ENCODE results near the gene TPD52L2. TPM values are rescaled to one million over a fixed set of nuclear protein-coding genes. Genes with fewer than 3 reads are reported as not detected.

The TPD52L2 gene
- total and polyA plus RNA-seq, 2 donors (not counting 1 experiment from before 2014, with no cell fraction given), result 39.9 to 41.3 TPM

DNA sequence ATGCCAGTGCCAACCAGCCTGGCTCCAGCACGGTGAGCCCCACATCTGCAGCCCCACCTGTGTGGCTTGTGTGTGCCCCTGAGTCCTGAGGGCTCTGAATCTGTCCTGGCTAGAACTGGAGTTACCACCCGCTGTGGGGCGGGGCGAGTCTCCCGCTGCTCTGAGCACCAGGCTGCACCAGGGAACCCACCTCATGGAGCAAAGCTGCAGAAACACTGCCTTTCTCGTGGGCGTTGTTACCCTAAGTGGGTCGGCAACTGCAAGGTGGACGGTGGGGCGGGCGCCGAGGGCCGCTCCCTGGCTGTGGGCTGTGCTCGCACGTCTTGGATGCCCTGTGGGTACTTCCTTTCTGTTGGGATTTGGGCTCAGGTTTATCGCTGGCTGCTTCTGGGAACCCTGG, 21.3 kb upstream of the TPD52L2 start:
- ATAC-seq (ENCODE audit: low read depth), result no peak
- no peak for DNase-seq
- H3K27ac Mint-ChIP-seq, result no peak overlapping the region
- TF ChIP-seq, protein P1, sequence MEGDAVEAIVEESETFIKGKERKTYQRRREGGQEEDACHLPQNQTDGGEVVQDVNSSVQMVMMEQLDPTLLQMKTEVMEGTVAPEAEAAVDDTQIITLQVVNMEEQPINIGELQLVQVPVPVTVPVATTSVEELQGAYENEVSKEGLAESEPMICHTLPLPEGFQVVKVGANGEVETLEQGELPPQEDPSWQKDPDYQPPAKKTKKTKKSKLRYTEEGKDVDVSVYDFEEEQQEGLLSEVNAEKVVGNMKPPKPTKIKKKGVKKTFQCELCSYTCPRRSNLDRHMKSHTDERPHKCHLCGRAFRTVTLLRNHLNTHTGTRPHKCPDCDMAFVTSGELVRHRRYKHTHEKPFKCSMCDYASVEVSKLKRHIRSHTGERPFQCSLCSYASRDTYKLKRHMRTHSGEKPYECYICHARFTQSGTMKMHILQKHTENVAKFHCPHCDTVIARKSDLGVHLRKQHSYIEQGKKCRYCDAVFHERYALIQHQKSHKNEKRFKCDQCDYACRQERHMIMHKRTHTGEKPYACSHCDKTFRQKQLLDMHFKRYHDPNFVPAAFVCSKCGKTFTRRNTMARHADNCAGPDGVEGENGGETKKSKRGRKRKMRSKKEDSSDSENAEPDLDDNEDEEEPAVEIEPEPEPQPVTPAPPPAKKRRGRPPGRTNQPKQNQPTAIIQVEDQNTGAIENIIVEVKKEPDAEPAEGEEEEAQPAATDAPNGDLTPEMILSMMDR (IDR thresholded peaks at IDR 0.05), result no peak
- TF ChIP-seq EZH2 (IDR thresholded peaks at IDR 0.05; ENCODE audit: borderline replicate concordance, insufficient read depth, low read depth, low read length, poor library complexity, severe bottlenecking), result no peak
- H4K20me1 ChIP-seq (ENCODE audit: control insufficient read depth, insufficient read depth, low read length, poor library complexity, severe bottlenecking), result no peaks in the 10 kb centered on the region
- H2AFZ ChIP-seq (ENCODE audit: insufficient read depth, low read depth, low read length, poor library complexity, severe bottlenecking), result no peak overlapping the region
- H3K27me3 ChIP-seq (replicated peaks in 1 of 4; ENCODE audit: control extremely low read depth in 1 of 4, control insufficient read depth in 3 of 4, insufficient read depth in 4 of 4, low read length in 3 of 4), result peaks cover 0 to 60% (median 18%) of the 10 kb centered on the region in 4 experiments
- no peak overlapping the region for H3K4me3 ChIP-seq (ENCODE audit: control extremely low read depth in 1 of 5, extremely low read depth in 1 of 5, insufficient read depth in 1 of 5, low read depth in 2 of 5, low read length in 4 of 5)
- H3K4me1 Mint-ChIP-seq, result peaks cover 22% of the 10 kb centered on the region
- no peaks in the 10 kb centered on the region for H3K9me3 ChIP-seq (ENCODE audit: control extremely low read depth in 1 of 3, control insufficient read depth in 2 of 3, insufficient read depth in 1 of 3, low read length in 2 of 3)
- intact Hi-C loops (cut with micrococcal nuclease), result no loop called here
- no peak overlapping the region for H3K9ac ChIP-seq (ENCODE audit: low read length)
- ChIA-PET CTCF (no interaction called here), POLR2A (no interaction called here)
- H3K27ac ChIP-seq (ENCODE audit: low read length in 2 of 2), result no peak overlapping the region
- H3K4me1 ChIP-seq (ENCODE audit: control insufficient read depth in 2 of 2, insufficient read depth in 2 of 2, low read length in 2 of 2), result peaks cover 36 to 53% of the 10 kb centered on the region in 2 donors
- H3K79me2 ChIP-seq (ENCODE audit: control insufficient read depth, insufficient read depth, low read length), result no peaks in the 10 kb centered on the region
- H3K27me3 Mint-ChIP-seq, result peaks cover 26% of the 10 kb centered on the region
- no peak overlapping the region for H3K4me2 ChIP-seq (replicated peaks; ENCODE audit: low read depth, low read length, poor library complexity, severe bottlenecking)
- H3K36me3 ChIP-seq (replicated peaks in 1 of 2; ENCODE audit: control extremely low read depth in 1 of 2, control insufficient read depth in 1 of 2, extremely low read depth in 1 of 2, insufficient read depth in 2 of 2, low read length in 1 of 2), result no peaks in the 10 kb centered on the region
- WGBS (ENCODE audit: insufficient coverage), result 16% methylated on average over 16 of the region's 16 CpGs
- H3K4me3 Mint-ChIP-seq, result no peak overlapping the region
- H3K9me3 Mint-ChIP-seq (ENCODE audit: insufficient read depth), result no peaks in the 10 kb centered on the region

DNA sequence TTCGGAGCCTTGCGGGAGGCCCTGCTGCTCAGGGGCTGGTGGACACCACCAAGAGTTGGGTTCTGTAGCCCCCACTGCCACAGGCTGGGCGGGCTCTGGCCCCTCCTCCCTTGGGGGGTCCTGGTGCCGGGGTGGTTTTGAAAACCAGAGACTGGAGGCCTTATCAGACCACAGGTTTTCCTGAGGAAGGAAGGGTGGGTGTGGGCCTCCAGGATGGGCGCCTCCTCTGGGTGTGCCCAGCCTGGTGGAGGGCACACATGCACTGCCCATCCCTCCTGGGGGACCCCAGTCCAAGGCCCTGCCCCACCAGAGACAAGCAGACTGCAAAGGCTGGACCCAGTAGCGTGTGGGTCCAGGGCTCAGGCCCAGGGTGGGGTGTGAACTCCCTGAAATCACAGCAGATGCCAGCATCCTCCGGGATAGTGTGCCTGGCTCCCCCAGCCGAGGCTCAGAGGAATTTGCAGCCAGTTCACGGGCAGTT, 20.5 kb upstream of the TPD52L2 start:
- WGBS (ENCODE audit: insufficient coverage), result 14% methylated on average over 8 of the region's 9 CpGs
- Mint-ChIP-seq H3K27me3 (peaks cover 26% of the 10 kb centered on the region), H3K9me3 (ENCODE audit: insufficient read depth) (no peaks in the 10 kb centered on the region), H3K4me3 (no peak overlapping the region), H3K4me1 (peaks cover 22% of the 10 kb centered on the region), H3K27ac (no peak overlapping the region)
- Histone ChIP-seq H3K79me2 (ENCODE audit: control insufficient read depth, insufficient read depth, low read length) (no peaks in the 10 kb centered on the region), H4K20me1 (ENCODE audit: control insufficient read depth, insufficient read depth, low read length, poor library complexity, severe bottlenecking) (no peaks in the 10 kb centered on the region), H3K9me3 (ENCODE audit: control extremely low read depth in 1 of 3, control insufficient read depth in 2 of 3, insufficient read depth in 1 of 3, low read length in 2 of 3) (no peaks in the 10 kb centered on the region), H2AFZ (ENCODE audit: insufficient read depth, low read depth, low read length, poor library complexity, severe bottlenecking) (no peak overlapping the region), H3K36me3 (replicated peaks in 1 of 2; ENCODE audit: control extremely low read depth in 1 of 2, control insufficient read depth in 1 of 2, extremely low read depth in 1 of 2, insufficient read depth in 2 of 2, low read length in 1 of 2) (no peaks in the 10 kb centered on the region), H3K27me3 (replicated peaks in 1 of 4; ENCODE audit: control extremely low read depth in 1 of 4, control insufficient read depth in 3 of 4, insufficient read depth in 4 of 4, low read length in 3 of 4) (peaks cover 0 to 60% (median 20%) of the 10 kb centered on the region in 4 experiments), H3K4me3 (ENCODE audit: control extremely low read depth in 1 of 5, extremely low read depth in 1 of 5, insufficient read depth in 1 of 5, low read depth in 2 of 5, low read length in 4 of 5) (no peak overlapping the region), H3K9ac (ENCODE audit: low read length) (no peak overlapping the region), H3K27ac (ENCODE audit: low read length in 2 of 2) (no peak overlapping the region), H3K4me2 (replicated peaks; ENCODE audit: low read depth, low read length, poor library complexity, severe bottlenecking) (no peak overlapping the region), H3K4me1 (ENCODE audit: control insufficient read depth in 2 of 2, insufficient read depth in 2 of 2, low read length in 2 of 2) (peaks cover 36 to 53% of the 10 kb centered on the region in 2 donors)
- ChIA-PET CTCF (no interaction called here), POLR2A (no interaction called here)
- TF ChIP-seq EZH2 (IDR thresholded peaks at IDR 0.05; ENCODE audit: borderline replicate concordance, insufficient read depth, low read depth, low read length, poor library complexity, severe bottlenecking), result no peak
- TF ChIP-seq, protein P1 (IDR thresholded peaks at IDR 0.05), result no peak
- no peak for DNase-seq
- ATAC-seq (ENCODE audit: low read depth), result no peak
- intact Hi-C loops (cut with micrococcal nuclease), result no loop called here
